Ascending aorta (tissue), 2 donors: ENCODE measurements around the gene C4orf54. TPM values are rescaled to one million over a fixed set of nuclear protein-coding genes. Genes with fewer than 3 reads are reported as not detected.

Experiments
- DNase-seq, 2 donors: peaks; one replicate each; pipeline ENCODE4 v3.0.0-alpha.2; 2019; ENCODE audit warnings: low spot score in 2 of 2
- H3K27ac ChIP-seq, 2 donors: fragments of 200-600 bp; sonication (generic); one replicate each; pipeline ENCODE4 v1.5.1; 2016 to 2017; ENCODE audit warnings: mild to moderate bottlenecking in 1 of 2
- H3K27me3 ChIP-seq: fragments of 200-600 bp; sonication (generic); one replicate; pipeline ENCODE4 v1.5.1; 2017
- H3K36me3 ChIP-seq, 2 donors: fragments of 200-600 bp; sonication (generic); one replicate each; pipeline ENCODE4 v1.5.1; 2016
- H3K4me1 ChIP-seq, 2 donors: fragments of 200-600 bp; sonication (generic); one replicate each; pipeline ENCODE4 v1.5.1; 2016 to 2017; ENCODE audit warnings: mild to moderate bottlenecking in 1 of 2
- H3K4me3 ChIP-seq, 2 donors: fragments of 200-600 bp; sonication (generic); one replicate each; pipeline ENCODE4 v1.5.1; 2016 to 2017; ENCODE audit warnings: mild to moderate bottlenecking in 1 of 2
- H3K9me3 ChIP-seq, 2 donors: fragments of 200-600 bp; sonication (generic); one replicate each; pipeline ENCODE4 v1.5.1; 2016
- CTCF ChIP-seq, 3 experiments: fragments of 200-600 bp in 2 of 3; fragments of 450-650 bp in 1 of 3; sonication (generic) in 2 of 3; IDR thresholded peaks; one replicate each; pipeline ENCODE4 v1.5.1; 2016 to 2019; ENCODE audit warnings: antibody characterized with exemption in 3 of 3, mild to moderate bottlenecking in 1 of 3, moderate library complexity in 1 of 3
- intact Hi-C: fragments of 100-400 bp; cut with DNase I; formaldehyde crosslinking; loops from one replicate; pipeline ENCODE4 v1.15.1; 2023
- total RNA-seq: library from RNA; depleted of rRNA; stranded (reverse); fragments of >200 nt; gene quantifications from one replicate; pipeline ENCODE4 v1.1.0, GENCODE V29; 2016

The C4orf54 gene
- total RNA-seq, 1 donor from 2014 or later, result not detected

- Histone ChIP-seq H3K4me3 (no peak overlapping the region), H3K36me3 (no peaks in the 10 kb centered on the region), H3K27ac (no peak overlapping the region), H3K9me3 (no peaks in the 10 kb centered on the region), H3K4me1 (peaks cover 0 to under 1% of the 10 kb centered on the region in 2 donors), H3K27me3 (no peaks in the 10 kb centered on the region)
- no peak for DNase-seq
- intact Hi-C loops, result no loop called here
- no peak for TF ChIP-seq CTCF (IDR thresholded peaks at IDR 0.05)
Measured at GRCh38 chr4:99648321-99648720, 9.3 kb downstream of the C4orf54 start.

GRCh38 chr4:99647071-99647470 lies 10.6 kb downstream of the C4orf54 start:
- intact Hi-C loops, result no loop called here
- no peak for TF ChIP-seq CTCF (IDR thresholded peaks at IDR 0.05)

GRCh38 chr4:99645638-99646037 lies 12.0 kb downstream of the C4orf54 start:
- Histone ChIP-seq H3K36me3 (no peaks in the 10 kb centered on the region), H3K4me3 (no peak overlapping the region), H3K4me1 (peaks cover 0 to 8% of the 10 kb centered on the region in 2 donors), H3K27ac (no peak overlapping the region), H3K27me3 (no peaks in the 10 kb centered on the region), H3K9me3 (no peaks in the 10 kb centered on the region)
- no peak for DNase-seq
- intact Hi-C loops, result no loop called here
- TF ChIP-seq CTCF (IDR thresholded peaks at IDR 0.05), result no peak

More at GRCh38 chr4:99647071-99647470, 10.6 kb downstream of the C4orf54 start:
- no peak overlapping the region for H3K27ac ChIP-seq
- no peaks in the 10 kb centered on the region for H3K36me3 ChIP-seq
- H3K9me3 ChIP-seq, result no peaks in the 10 kb centered on the region
- no peak overlapping the region for H3K4me3 ChIP-seq
- H3K4me1 ChIP-seq, result peaks cover 0 to 8% of the 10 kb centered on the region in 2 donors
- no peak for DNase-seq
- no peaks in the 10 kb centered on the region for H3K27me3 ChIP-seq

GRCh38 chr4:99645036-99645435 lies 12.6 kb downstream of the C4orf54 start:
- H3K27ac ChIP-seq, result no peak overlapping the region
- no peak for TF ChIP-seq CTCF (IDR thresholded peaks at IDR 0.05)
- H3K4me3 ChIP-seq, result no peak overlapping the region
- H3K9me3 ChIP-seq, result no peaks in the 10 kb centered on the region
- H3K27me3 ChIP-seq, result no peaks in the 10 kb centered on the region
- DNase-seq, result no peak
- peaks cover 0 to 8% of the 10 kb centered on the region in 2 donors for H3K4me1 ChIP-seq
- intact Hi-C loops, result no loop called here
- H3K36me3 ChIP-seq, result no peaks in the 10 kb centered on the region

- H3K27me3 ChIP-seq, result no peaks in the 10 kb centered on the region
- H3K27ac ChIP-seq, result no peak overlapping the region
- DNase-seq, result no peak
- H3K4me3 ChIP-seq, result no peak overlapping the region
- no peaks in the 10 kb centered on the region for H3K9me3 ChIP-seq
- H3K36me3 ChIP-seq, result no peaks in the 10 kb centered on the region
- intact Hi-C loops, result no loop called here
- peaks cover 0 to 8% of the 10 kb centered on the region in 2 donors for H3K4me1 ChIP-seq
- no peak for TF ChIP-seq CTCF (IDR thresholded peaks at IDR 0.05)
Measured at GRCh38 chr4:99644453-99644852, 13.2 kb downstream of the C4orf54 start.
